NCI-H187 (cell line): ENCODE measurements around the gene CAMTA1.

ENCODE experiments used
- DNase-seq, 2 experiments: peaks; one replicate each; lab custom pipeline; 2025; lab: John Stamatoyannopoulos, UW

The CAMTA1 gene

DNA sequence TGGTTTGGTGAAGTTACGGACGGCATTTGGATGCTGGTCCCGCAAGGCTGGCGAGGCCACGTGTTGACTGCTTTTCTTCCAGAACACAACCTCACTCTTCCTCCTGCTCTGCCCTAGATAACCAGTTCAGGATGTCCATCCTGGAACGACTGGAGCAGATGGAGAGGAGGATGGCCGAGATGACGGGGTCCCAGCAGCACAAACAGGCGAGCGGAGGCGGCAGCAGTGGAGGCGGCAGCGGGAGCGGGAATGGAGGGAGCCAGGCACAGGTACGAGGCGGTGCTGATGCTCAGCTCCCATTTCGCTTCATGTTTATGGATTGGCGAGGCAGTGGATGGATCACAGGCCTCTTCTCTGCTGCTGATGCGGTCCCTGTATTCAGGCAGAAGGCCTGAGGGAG lies 947.1 kb downstream of the CAMTA1 start:
- DNase-seq, result no peak

DNA sequence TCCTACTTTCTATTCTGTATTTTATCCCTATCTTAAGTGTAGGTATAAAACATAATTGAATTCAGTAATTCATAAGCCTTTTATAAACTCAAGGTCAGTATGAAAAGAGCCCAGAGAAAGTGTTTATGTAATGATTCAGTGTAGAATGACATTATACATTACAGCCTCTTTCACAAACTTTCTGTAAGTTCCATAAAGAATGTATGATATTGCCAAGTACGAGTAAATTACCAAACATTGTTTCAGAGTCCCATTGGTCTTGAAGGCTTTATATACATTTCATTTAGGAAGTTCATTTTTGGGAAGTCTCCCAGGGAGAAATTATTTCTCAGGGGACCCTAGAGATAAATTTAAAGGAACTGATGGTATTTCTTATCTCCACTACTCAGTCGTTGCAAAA lies 948.0 kb downstream of the CAMTA1 start:
- no peak for DNase-seq

DNA sequence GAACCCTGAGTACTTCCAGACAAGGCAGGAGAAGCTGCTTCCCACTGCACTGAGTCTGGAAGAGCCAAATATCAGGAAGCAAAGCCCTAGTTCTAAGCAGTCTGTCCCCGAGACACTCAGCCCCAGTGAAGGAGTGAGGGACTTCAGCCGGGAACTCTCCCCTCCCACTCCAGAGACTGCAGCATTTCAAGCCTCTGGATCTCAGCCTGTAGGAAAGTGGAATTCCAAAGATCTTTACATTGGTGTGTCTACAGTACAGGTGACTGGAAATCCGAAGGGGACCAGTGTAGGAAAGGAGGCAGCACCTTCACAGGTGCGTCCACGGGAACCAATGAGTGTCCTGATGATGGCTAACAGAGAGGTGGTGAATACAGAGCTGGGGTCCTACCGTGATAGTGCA lies 952.8 kb downstream of the CAMTA1 start:
- DNase-seq, result no peak

DNA sequence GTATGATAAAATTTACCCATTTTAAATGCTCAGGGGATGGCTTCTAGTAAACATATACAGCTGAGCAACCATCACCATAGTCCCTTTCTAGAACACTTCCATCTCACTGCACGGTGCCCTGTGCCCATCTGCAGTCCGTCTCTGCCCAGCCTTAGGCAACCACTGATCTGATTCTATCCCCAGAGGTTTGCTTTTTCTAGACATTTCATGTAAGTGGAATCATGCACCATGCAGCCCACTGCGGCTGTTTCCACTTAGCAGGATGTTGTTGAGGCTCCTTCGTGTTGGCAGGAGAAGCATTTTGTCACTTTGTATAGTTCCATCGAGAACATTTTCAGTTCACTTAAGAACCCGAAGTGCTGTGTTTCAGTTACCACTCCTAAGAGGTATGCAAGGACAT lies 958.1 kb downstream of the CAMTA1 start:
- no peak for DNase-seq

DNA sequence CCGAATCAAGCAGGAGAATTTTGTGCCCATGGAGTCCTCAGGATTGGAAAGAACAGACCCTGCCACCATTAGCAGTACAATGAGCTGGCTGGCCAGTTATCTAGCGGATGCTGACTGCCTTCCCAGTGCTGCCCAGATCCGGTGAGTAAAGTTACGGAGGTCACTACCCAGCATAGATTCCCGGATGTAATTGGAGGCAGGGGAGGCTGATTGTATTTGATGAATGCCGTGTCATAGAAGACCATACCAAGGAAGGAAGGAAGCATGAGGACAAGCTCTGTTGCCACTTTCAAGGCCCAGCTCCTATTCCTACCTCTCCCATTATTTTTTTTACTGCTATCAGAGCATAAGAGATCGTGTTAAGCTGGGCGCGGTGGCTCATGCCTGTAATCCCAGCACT lies 959.6 kb downstream of the CAMTA1 start:
- DNase-seq, result no peak

DNA sequence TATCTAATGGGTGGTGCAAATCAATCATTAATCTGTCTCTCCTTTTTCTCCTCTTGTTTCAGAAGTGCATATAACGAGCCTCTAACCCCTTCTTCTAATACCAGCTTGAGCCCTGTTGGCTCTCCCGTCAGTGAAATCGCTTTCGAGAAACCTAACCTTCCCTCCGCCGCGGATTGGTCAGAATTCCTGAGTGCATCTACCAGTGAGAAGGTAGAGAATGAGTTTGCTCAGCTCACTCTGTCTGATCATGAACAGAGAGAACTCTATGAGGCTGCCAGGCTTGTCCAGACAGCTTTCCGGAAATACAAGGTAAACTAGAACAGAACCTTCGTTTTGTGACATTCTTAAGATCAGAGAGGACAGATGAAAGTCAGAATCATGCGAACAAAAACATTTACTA lies 960.5 kb downstream of the CAMTA1 start:
- no peak for DNase-seq

DNA sequence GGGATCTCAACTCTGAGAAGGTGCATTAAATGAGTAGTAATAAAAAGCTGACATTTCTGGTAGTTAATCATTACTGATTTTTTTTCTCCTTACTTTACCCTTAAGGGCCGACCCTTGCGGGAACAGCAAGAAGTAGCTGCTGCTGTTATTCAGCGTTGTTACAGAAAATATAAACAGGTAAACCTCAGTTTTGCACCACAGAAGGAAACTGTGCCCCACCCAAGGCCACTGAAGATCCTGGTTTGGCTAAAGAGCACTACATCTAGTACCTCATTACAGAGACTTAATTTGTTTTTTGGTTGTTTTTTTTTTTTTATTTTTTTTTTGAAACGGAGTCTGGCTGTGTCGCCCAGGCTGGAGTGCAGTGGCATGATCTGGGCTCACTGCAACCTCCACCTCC lies 962.4 kb downstream of the CAMTA1 start:
- DNase-seq, result no peak

DNA sequence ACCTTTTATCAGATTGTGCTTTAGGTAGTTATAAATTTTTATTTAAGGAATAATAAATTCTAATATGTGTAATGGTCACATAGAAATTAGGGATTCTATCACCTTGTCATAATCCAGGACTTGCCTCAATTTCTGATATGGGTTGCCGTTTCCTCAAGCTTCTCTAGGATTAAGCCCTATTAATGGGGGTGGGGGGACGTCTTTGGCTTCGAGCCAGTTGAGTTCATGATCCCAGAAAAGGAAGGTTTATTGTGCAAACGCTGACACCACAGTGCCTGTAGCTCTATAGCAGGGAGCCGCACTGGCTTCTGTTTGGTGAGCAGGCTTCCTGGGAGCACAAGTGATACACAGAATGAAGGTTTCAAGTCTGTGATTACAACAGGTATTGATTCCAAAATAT lies 963.9 kb downstream of the CAMTA1 start:
- DNase-seq, result no peak

DNA sequence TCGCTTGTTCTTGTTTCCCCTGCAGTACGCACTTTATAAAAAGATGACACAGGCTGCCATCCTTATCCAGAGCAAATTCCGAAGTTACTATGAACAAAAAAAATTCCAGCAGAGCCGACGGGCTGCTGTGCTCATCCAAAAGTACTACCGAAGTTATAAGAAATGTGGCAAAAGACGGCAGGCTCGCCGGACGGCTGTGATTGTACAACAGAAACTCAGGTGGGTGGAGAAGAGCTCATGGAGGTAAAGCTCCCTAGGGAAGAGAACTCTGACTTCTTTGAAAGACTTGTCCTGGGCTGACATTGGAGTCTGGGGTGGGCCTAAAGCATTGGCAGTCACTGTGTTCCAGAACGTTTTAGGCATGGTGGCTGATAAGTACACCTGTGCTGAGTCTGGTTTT lies 965.9 kb downstream of the CAMTA1 start:
- DNase-seq, result no peak

DNA sequence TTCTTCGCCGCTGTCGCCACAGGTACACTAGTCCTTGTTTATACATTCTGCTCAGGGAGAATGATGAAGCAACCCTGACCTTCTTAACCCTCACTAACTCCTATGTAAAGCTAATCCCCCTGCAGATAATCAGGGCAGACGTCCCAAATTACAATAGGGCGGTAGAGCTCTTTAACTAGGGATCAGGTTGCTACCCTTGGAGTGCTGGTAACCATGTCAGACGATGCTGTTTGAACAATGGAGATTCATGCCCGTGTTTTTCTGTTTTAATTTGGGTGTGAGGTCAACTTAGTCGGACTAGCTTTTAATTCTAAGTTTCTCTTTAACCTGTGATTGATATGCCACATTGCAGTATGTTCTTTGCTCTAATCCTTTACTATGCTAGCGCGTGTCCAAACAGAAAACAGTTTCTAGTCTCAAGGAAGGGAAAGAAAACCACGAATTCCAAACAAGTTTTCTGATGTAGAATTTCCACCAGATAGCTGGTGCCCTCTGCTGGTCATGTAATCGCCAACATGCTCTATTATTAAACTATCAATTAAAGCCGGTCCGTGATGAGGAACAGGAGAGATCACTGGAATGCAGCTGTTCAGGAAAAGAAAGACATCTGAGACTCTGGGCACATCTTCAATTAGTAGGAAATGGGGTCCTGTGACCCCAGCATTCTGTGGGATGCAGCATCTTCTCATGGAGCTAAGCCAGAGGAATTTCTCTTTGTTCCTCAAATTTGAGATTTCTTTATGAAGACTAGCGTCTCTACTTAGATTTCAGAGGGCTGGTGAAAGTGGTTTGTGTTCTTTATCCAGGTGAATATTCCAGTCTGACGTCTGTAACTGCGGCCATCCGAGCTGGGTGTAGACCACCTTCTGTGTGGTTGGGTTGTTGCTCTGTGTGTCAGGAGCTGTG lies 967.5 kb downstream of the CAMTA1 start:
- DNase-seq, result peak in 1 of 2 experiments; percentile 9

DNA sequence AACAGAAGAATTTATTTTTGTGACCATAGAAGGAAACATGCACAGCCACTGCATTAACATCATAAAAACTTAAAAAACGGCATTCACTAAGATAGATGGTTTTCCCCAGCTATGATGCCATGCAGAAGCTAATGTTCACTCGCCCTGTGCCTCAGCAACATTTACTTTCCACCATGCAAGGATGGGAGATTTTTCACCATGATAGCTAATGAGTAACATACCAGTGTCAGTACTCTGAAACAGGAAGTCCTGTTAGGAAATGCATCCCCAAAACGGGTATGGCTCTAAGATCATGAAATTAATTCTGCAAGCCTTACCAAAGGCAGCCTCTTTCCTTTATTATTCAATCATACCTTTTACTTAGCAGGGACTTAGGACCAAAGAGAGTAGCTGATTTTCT lies 968.4 kb downstream of the CAMTA1 start:
- no peak for DNase-seq

DNA sequence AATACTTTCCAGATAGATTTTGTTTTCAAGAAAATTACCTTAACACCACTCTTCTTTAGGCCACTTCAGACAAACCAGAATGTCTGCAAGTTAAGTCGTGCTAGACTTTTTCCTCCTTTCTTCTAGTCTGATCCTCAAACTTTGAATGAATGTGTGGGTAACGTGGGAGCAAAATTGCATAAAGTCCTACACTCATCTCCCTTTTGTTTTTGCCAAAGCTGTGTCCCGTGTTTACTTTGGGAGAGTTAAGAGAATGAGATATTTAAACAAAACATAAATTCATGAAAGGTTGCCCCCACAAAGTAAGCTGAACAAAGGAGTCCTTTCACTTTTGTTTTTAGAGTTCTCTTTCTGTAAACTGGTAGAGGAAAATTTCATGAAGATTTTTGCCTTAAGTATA lies 969.0 kb downstream of the CAMTA1 start:
- DNase-seq, result no peak

DNA sequence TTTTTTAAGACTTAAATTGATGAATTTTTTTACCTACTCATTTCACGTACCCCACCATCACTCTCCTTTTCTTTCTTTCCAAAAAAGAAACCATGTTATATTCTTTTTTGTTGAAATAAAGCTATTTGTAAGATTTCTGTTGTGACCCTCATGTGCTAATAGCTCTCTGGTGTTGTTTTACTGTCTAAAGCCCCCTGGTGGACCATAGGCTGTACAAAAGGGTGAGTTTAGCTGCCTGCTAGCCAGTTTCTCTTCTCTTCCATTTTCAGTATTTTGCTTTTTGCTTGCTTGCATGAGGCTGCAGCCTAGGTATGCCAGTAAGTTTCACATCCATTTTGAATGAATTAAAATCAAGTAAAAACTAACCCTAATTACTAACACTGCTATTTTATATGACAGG lies 970.2 kb downstream of the CAMTA1 start:
- no peak for DNase-seq

DNA sequence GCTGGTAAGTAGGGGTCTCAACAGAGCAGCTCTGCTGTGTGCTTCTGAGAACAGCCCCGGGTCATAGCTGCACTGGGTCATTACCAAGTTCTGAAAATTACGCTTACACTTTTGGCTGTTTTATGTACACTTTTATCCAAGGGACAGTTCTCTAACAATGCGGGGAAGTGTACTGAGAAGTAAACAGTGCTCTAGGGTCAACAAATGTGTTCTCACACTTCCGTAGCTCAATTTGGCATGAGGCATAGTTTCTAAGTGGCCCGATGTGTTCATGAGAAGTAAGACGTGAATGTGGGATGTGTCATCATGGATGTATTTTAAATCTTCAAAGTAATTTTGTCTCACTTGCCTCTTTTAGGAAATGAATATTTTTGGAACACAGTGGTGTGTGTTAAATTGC lies 975.0 kb downstream of the CAMTA1 start:
- DNase-seq, result no peak

DNA sequence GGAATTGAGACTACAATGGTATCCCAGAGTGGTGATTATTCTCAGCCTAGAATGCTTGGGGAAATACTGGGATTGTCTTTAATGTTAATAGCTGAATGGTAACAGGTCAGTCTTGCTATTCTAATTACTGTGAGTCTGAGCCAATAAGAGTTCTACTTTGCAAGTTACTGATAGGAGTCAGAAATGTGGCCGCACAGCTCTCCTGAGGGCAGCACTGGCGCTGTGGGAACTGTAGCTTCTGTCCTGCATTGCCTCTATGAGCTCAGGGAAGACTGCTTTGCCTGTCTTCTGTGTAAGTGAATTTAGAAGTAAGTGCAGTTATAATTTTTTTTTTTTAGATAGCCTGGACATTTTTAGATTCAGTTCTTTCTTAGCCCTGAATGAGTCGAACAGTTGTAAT lies 975.8 kb downstream of the CAMTA1 start:
- DNase-seq, result no peak

DNA sequence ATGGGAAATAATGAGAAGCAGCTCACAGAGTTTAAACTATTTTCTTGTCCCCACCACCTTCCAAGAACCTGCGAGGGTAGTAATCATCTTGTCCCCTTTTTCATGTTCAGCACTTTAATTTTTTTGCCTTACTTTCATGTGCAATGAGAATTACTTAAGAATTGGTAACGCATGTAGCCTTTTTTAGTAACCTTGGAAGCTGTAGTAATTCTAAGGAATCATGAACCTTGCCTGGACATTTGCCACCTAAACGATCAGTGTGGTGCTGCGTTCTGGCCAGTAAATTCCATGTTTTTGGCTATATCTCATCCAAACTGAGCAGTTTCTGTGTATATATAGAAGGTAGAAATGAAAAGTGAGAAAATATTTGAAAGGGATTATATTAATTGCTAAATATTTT lies 981.9 kb downstream of the CAMTA1 start:
- DNase-seq, result no peak

DNA sequence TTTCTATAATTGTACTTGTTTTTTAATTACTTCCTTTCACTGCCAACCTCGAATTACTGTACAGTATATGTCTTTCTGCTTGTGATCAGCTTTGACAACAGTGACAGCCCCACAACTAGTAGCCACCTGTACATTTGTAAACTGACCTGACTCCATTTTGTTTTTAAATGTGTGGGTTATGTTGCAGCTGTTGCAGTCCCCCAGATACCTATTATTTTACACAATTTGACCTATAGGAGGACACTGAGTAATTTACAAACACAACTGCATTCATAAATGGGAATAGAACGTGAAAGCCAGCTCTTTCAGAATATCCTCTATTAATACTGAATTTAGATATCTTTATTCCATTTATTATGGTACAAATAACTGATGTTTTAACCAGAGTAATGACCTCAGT lies 983.3 kb downstream of the CAMTA1 start:
- DNase-seq, result no peak

DNA sequence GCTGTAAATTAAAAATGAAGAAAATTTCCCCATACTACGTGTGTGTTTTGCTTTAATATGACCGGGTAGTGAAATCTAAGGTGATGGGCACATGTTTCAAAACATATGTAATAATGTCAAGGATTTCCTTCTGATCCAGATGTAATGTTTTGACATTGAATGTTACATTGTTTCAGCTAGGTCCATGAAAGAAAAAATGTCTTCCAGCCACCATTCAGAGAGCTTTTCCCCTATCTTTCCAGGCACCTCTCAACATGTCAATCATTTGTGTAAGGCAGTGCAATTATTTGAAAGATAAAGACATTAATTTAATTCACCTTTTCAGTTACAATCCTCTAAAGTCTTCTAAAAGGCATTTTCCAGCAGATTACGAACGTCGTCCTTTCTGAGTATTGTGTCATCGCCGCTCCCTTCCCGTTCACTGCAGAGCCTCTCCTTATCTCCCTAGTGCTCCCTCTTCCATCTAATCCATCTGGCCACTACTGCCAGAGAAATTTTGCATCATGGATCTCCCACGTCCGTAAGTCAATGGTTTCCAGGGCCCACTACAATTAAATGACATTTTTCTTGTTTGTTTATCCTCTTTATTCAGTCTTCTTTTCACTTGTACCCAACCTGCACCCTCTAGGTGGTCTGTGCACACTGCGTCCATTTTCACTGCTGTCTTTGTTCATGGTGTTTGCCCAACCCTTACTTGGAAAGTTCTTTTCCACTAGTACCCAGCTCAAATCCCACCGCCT lies 984.6 kb downstream of the CAMTA1 start:
- no peak for DNase-seq

DNA sequence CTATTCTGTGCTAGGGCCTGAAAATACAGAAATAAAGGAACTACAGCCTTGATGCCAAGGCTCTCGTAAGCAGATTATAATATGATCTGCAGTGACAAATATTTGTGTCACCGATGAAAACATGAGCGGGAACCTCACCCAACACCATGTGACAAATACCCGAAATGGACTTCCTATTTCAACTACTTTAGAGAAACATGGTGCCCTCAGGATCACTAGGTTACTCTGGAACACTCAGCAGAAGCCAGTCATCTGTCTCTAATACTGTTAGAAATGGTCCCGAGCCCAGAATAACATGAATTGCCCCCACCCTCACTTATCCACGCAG lies 985.4 kb downstream of the CAMTA1 start:
- no peak for DNase-seq

DNA sequence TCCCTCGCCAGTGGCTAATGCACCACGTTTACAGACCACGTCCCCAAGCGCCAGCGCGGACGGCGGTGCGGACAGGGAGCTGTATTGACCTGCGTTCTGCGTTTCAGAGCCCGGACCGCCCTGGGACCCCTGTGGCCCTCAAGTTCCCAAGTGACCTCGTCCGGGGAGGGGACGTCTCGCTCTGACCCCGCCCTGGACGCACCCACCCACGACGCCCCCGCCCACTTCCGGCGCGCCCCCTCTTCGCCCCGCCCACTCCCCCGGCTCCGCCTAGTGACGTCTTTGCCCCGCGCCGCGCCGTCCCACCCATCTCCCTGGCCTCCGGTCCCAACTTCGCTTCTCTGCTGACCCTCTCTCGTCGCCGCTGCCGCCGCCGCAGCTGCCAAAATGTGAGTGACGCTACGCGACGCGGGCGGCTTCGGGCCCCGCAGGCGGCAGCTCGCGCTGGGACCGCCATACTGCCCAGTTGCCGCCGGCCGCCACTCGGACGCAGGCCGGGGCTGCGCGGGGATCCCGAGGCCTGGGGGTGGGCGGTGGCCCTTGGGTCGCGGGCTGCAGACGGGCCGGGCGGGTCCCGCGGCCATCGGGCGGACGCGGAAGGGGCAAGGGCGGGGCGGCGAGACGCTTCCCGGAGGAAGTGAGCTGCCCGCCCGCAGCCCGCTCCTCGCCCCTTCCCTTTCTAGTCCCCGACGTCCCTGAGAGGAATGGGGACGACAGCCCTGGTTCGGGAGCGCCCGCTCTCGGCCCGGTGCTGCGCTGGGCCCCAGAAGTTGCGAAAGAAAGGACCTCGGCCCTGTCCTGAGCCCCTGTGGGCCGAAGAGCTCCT lies 986.0 kb downstream of the CAMTA1 start, which contains the start of gene VAMP3:
Gene VAMP3 (plus strand): TSS at position 300 of the 826 bp plus-strand sequence. CDS start 88 bp downstream, at position 388.
- DNase-seq, result peak; percentile 4 to 34

DNA sequence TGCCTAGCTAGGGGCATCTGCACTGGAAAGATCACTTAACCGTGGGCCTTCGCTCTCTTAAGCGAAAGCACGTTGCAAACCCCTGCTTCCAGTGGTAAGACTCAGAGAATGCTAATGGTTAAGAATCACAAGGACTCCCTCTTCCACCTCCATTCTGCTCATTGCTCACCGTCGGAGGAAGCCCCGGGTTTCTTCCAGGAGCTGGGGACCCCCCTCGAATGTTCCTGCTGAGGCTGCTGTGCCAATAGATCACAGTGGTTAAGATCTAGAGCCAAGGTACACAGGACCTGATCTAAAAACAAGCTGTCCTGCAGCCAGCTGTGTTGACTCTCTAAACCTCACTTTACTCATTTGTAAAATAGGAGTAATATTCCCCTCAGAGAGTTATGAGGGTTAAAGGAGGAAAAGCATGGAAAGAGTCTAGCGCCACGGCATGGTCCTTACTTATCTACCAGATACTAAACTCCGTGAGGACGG lies 986.6 kb downstream of the CAMTA1 start:
- DNase-seq, result no peak

DNA sequence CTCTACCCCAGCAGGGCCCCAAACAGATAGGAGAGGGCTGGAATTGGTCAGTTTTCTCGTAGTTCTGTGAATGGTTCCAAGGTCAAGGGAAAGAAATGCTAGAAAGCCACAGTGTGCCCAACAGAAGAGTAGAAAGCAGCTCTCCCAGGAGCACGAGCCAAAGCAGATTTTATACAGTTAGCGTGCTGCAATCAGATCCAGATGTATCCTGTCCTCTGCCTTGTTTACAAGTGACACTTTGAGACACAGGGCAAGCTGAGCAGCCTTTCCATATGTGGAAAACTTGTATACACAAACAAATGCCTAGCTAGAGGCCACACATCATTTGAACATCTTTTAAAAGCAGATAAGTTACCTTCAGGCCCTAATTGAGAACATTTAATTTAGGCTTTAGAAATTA lies 992.3 kb downstream of the CAMTA1 start:
- DNase-seq, result no peak
